Chondrocyte (in vitro differentiated cells): ENCODE results near the gene DLL1. TPM values are rescaled to one million over a fixed set of nuclear protein-coding genes. Genes with fewer than 3 reads are reported as not detected.

ENCODE experiments used
- DNase-seq: peaks from one replicate; pipeline ENCODE4 v3.0.0; 2021; ENCODE audit warnings: mixed read lengths, low spot score
- H3K27ac Mint-ChIP-seq: one replicate; pipeline ENCODE4 v1.8.0; 2021; ENCODE audit warnings: mild to moderate bottlenecking, moderate library complexity, mixed read lengths; ENCODE audit not compliant: unreplicated experiment
- H3K27me3 Mint-ChIP-seq: 2 replicates; pipeline ENCODE4 v1.8.0; 2021; ENCODE audit warnings: low read depth, mixed read lengths
- H3K36me3 Mint-ChIP-seq: 2 replicates; pipeline ENCODE4 v1.8.0; 2021; ENCODE audit warnings: low read depth, mixed read lengths
- H3K4me1 Mint-ChIP-seq: 2 replicates; pipeline ENCODE4 v1.8.0; 2021; ENCODE audit warnings: low read depth, mild to moderate bottlenecking, mixed read lengths
- H3K4me3 Mint-ChIP-seq: one replicate; pipeline ENCODE4 v1.8.0; 2021; ENCODE audit warnings: mild to moderate bottlenecking, moderate library complexity, mixed read lengths; ENCODE audit not compliant: unreplicated experiment
- H3K9me3 Mint-ChIP-seq: 2 replicates; pipeline ENCODE4 v1.8.0; 2021; ENCODE audit warnings: low read depth, mixed read lengths
- total RNA-seq: library from RNA; stranded (reverse); gene quantifications from 3 replicates; pipeline ENCODE4 v1.2.1, GENCODE V29; 2021
- TF ChIP-seq, protein P1 (sequence below): fragments of 200-600 bp; sonication (generic); IDR thresholded peaks from 2 replicates; pipeline ENCODE4 v1.5.0; 2021; ENCODE audit warnings: antibody characterized with exemption, mild to moderate bottlenecking, moderate library complexity

DLL1 gene
- total RNA-seq, 1 donor from 2014 or later: 0.35 TPM

GRCh38 chr6:170287371-170287876 lies 3.5 kb downstream of the DLL1 start:
- Mint-ChIP-seq H3K4me3 (no peak overlapping the region), H3K36me3 (no peaks in the 10 kb centered on the region), H3K4me1 (peaks cover 23% of the 10 kb centered on the region), H3K9me3 (no peaks in the 10 kb centered on the region), H3K27me3 (peaks cover 31% of the 10 kb centered on the region), H3K27ac (no peak overlapping the region)
- TF ChIP-seq, protein P1, sequence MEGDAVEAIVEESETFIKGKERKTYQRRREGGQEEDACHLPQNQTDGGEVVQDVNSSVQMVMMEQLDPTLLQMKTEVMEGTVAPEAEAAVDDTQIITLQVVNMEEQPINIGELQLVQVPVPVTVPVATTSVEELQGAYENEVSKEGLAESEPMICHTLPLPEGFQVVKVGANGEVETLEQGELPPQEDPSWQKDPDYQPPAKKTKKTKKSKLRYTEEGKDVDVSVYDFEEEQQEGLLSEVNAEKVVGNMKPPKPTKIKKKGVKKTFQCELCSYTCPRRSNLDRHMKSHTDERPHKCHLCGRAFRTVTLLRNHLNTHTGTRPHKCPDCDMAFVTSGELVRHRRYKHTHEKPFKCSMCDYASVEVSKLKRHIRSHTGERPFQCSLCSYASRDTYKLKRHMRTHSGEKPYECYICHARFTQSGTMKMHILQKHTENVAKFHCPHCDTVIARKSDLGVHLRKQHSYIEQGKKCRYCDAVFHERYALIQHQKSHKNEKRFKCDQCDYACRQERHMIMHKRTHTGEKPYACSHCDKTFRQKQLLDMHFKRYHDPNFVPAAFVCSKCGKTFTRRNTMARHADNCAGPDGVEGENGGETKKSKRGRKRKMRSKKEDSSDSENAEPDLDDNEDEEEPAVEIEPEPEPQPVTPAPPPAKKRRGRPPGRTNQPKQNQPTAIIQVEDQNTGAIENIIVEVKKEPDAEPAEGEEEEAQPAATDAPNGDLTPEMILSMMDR: no peak
- no peak for DNase-seq

GRCh38 chr6:170286934-170287265 lies 4.0 kb downstream of the DLL1 start:
- TF ChIP-seq, protein P1: no peak
- no peak for DNase-seq
- no peak overlapping the region for H3K27ac Mint-ChIP-seq
- peaks cover 19% of the 10 kb centered on the region for H3K4me1 Mint-ChIP-seq
- no peaks in the 10 kb centered on the region for H3K9me3 Mint-ChIP-seq
- H3K36me3 Mint-ChIP-seq: no peaks in the 10 kb centered on the region
- no peak overlapping the region for H3K4me3 Mint-ChIP-seq
- H3K27me3 Mint-ChIP-seq: peaks cover 25% of the 10 kb centered on the region

- no peak overlapping the region for H3K4me3 Mint-ChIP-seq
- DNase-seq: no peak
- no peaks in the 10 kb centered on the region for H3K9me3 Mint-ChIP-seq
- TF ChIP-seq, protein P1: no peak
- H3K36me3 Mint-ChIP-seq: no peaks in the 10 kb centered on the region
- no peak overlapping the region for H3K27ac Mint-ChIP-seq
- peaks cover 16% of the 10 kb centered on the region for H3K4me1 Mint-ChIP-seq
- peaks cover 23% of the 10 kb centered on the region for H3K27me3 Mint-ChIP-seq
These were observed 4.5 kb downstream of the DLL1 start for GRCh38 chr6:170286246-170286933.

GRCh38 chr6:170285482-170285881 lies 5.4 kb downstream of the DLL1 start:
- H3K27ac Mint-ChIP-seq: no peak overlapping the region
- no peak for DNase-seq
- TF ChIP-seq, protein P1: no peak
- peaks cover 16% of the 10 kb centered on the region for H3K4me1 Mint-ChIP-seq
- peaks cover 25% of the 10 kb centered on the region for H3K27me3 Mint-ChIP-seq
- no peaks in the 10 kb centered on the region for H3K36me3 Mint-ChIP-seq
- H3K4me3 Mint-ChIP-seq: no peak overlapping the region
- H3K9me3 Mint-ChIP-seq: no peaks in the 10 kb centered on the region

DNA sequence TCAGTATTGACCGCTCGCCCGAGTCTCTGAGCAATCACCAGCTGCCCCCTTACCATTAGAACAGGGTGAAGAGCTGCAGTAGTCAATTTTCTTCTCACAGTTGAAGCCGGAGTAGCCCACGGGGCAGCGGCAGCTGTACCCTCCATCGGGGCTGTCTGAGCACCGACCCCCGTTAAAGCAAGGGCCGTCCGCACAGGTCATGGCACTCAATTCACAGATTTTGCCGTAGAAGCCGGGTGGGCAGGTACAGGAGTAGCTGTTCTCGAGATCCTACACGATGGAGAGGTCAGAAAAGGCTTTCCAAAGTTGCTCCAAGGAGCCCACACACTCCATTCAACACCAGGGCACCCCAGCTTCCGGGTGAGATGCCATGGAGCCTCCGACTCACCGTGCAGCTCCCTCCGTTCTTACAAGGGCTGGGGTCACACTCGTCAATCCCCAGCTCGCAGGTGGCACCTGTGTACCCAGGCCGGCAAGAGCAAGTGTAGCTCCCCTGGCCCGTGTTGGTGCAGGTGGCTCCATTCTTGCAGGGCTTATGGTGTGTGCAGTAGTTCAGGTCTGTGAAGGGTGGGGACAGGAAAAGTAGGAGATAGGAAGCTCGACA lies 5.9 kb downstream of the DLL1 start:
- H3K36me3 Mint-ChIP-seq: no peaks in the 10 kb centered on the region
- no peak overlapping the region for H3K27ac Mint-ChIP-seq
- TF ChIP-seq, protein P1: no peak
- H3K4me1 Mint-ChIP-seq: peaks cover 14% of the 10 kb centered on the region
- H3K27me3 Mint-ChIP-seq: peaks cover 27% of the 10 kb centered on the region
- H3K4me3 Mint-ChIP-seq: no peak overlapping the region
- DNase-seq: no peak
- no peaks in the 10 kb centered on the region for H3K9me3 Mint-ChIP-seq
